SJSA1 (cell line): ENCODE measurements around the gene ATXN1L. TPM values are rescaled to one million over a fixed set of nuclear protein-coding genes. Genes with fewer than 3 reads are reported as not detected.
"Not testable (repeated sequence)": the region's sequence is repeated elsewhere in the genome, so short reads cannot be mapped to it uniquely, and the experiment has no call there.

Experiments
- DNase-seq, 2 experiments: peaks; one replicate each; pipeline ENCODE4 v3.0.0-alpha.2; 2015 to 2020; ENCODE audit warnings: low spot score in 2 of 2, low read depth in 1 of 2
- H3K27ac ChIP-seq: fragments of 250-450 bp; sonication (Bioruptor Pico); 2 replicates; pipeline ENCODE4 v1.5.1; 2020; ENCODE audit warnings: mild to moderate bottlenecking, moderate library complexity
- H3K27me3 ChIP-seq: fragments of 250-450 bp; sonication (Bioruptor Pico); replicated peaks from 2 replicates; pipeline ENCODE4 v1.5.1; 2020; ENCODE audit warnings: mild to moderate bottlenecking, moderate library complexity
- H3K36me3 ChIP-seq: fragments of 250-450 bp; sonication (Bioruptor Pico); 2 replicates; pipeline ENCODE4 v1.5.1; 2020; ENCODE audit warnings: mild to moderate bottlenecking
- H3K4me1 ChIP-seq: fragments of 250-450 bp; sonication (Bioruptor Pico); replicated peaks from 2 replicates; pipeline ENCODE4 v1.6.1; 2021; ENCODE audit warnings: mild to moderate bottlenecking
- H3K4me3 ChIP-seq: fragments of 250-450 bp; sonication (Bioruptor Pico); 2 replicates; pipeline ENCODE4 v1.5.1; 2020; ENCODE audit warnings: mild to moderate bottlenecking
- H3K9me3 ChIP-seq: fragments of 250-450 bp; sonication (Bioruptor Pico); replicated peaks from 2 replicates; pipeline ENCODE4 v1.5.1; 2020; ENCODE audit warnings: mild to moderate bottlenecking
- total RNA-seq: library from RNA; depleted of rRNA; stranded (reverse); fragments of >200 nt; shearing (Covaris generic); gene quantifications from 2 replicates; pipeline ENCODE4 v1.2.3, GENCODE V29; 2014

Gene ATXN1L
- total RNA-seq, 1 experiment from 2014 or later: 24.2 TPM

GRCh38 chr16:71863995-71864394 lies 18.2 kb downstream of the ATXN1L start:
- Histone ChIP-seq H3K9me3 (no peaks in the 10 kb centered on the region), H3K36me3 (peaks cover 35% of the 10 kb centered on the region), H3K27me3 (no peaks in the 10 kb centered on the region), H3K4me3 (no peak overlapping the region), H3K4me1 (no peaks in the 10 kb centered on the region), H3K27ac (no peak overlapping the region)
- no peak for DNase-seq

DNA sequence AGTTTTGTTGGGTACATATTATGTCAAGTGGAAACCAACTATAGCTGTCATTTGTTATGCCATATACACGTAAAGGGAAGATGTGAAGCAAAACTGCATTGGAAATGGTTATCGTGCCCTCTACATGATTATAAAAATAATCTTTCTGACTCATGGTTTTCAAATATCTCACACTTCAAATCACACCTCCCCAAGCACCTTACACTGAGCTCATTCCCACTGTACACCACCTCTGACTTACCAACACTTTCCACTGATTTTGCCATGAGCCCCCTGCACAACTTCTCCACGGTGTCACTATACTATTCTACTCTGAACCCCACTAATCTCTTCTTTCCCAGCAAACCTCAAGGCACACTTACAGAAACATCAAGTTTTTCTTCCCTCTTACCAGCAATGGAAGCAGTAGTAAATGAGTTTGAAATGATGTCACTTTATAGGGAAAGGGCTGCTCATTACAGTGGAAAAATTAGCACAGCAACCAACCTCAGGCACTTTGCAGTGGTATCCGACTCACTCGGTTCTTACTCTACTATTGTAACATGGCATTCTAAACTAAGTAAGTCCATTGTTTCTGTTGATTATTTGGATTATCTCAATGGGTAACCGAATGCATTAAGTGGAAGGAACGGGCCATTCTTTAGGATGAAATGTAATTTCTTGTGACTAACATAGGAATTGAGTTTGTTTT lies 19.5 kb downstream of the ATXN1L start:
- H3K27me3 ChIP-seq: no peaks in the 10 kb centered on the region
- no peaks in the 10 kb centered on the region for H3K4me1 ChIP-seq
- no peaks in the 10 kb centered on the region for H3K9me3 ChIP-seq
- no peak for DNase-seq
- no peak overlapping the region for H3K4me3 ChIP-seq
- H3K27ac ChIP-seq: no peak overlapping the region
- H3K36me3 ChIP-seq: peaks cover 31% of the 10 kb centered on the region

- DNase-seq, H3K9me3 ChIP-seq, H3K4me3 ChIP-seq, H3K27ac ChIP-seq, H3K27me3 ChIP-seq, H3K4me1 ChIP-seq: not testable (repeated sequence)
- H3K36me3 ChIP-seq: peaks cover 22% of the 10 kb centered on the region
Measured at GRCh38 chr16:71867175-71867574, 21.4 kb downstream of the ATXN1L start.

DNA sequence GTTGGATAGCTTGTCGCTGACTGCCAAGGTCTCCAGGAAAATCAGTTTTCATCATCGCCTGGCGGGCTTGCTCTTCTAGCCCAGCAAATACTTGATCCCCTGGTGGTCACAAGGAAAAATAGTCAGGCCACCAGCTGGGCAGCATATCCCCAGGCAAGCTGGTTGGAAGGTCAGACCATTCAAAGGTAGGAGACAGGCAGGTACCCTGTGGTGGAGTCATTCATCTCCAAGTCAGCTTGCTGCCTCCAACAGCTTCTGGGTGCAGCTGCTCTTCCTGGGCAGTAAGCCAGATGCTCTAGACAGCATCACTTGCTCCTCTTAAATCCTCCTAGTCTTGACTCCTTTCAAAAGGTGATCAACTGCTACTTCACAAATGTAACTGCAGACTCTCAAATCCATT lies 22.2 kb downstream of the ATXN1L start:
- no peaks in the 10 kb centered on the region for H3K4me1 ChIP-seq
- H3K9me3 ChIP-seq: no peaks in the 10 kb centered on the region
- H3K4me3 ChIP-seq: no peak overlapping the region
- H3K27me3 ChIP-seq: no peaks in the 10 kb centered on the region
- H3K27ac ChIP-seq: no peak overlapping the region
- no peak for DNase-seq
- peaks cover 18% of the 10 kb centered on the region for H3K36me3 ChIP-seq

- Histone ChIP-seq H3K36me3 (peaks cover 14% of the 10 kb centered on the region), H3K27ac (no peak overlapping the region), H3K4me1 (no peaks in the 10 kb centered on the region), H3K9me3 (no peaks in the 10 kb centered on the region), H3K4me3 (no peak overlapping the region), H3K27me3 (no peaks in the 10 kb centered on the region)
- no peak for DNase-seq
Measured at GRCh38 chr16:71869089-71869488, 23.3 kb downstream of the ATXN1L start.

DNA sequence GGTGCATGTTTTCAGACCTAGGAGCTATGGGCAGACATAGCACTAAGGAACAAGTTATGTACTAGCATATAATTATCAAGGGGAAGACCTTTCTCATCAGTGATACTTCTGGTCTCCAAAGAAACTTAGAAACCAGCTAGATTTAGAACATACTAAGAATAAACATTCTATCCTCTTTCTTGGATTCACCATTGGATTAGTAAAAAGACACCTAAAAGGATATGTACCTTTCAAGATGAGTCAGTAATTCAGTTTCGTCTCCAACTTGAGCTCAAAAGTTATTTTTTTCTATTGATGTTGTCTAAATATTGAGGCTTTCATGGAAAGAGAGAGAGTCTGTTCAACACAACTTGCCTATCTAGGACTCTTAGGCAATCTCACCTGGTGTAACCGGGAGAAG lies 25.0 kb downstream of the ATXN1L start:
- Histone ChIP-seq H3K27me3 (no peaks in the 10 kb centered on the region), H3K4me3 (no peak overlapping the region), H3K4me1 (no peaks in the 10 kb centered on the region), H3K9me3 (no peaks in the 10 kb centered on the region), H3K27ac (no peak overlapping the region), H3K36me3 (peaks cover 14% of the 10 kb centered on the region)
- DNase-seq: no peak

- no peak for DNase-seq
- Histone ChIP-seq H3K9me3 (no peaks in the 10 kb centered on the region), H3K4me1 (no peaks in the 10 kb centered on the region), H3K27me3 (no peaks in the 10 kb centered on the region), H3K27ac (no peak overlapping the region), H3K36me3 (peaks cover 10% of the 10 kb centered on the region), H3K4me3 (no peak overlapping the region)
Measured at GRCh38 chr16:71873199-71873598, 27.4 kb downstream of the ATXN1L start.

DNA sequence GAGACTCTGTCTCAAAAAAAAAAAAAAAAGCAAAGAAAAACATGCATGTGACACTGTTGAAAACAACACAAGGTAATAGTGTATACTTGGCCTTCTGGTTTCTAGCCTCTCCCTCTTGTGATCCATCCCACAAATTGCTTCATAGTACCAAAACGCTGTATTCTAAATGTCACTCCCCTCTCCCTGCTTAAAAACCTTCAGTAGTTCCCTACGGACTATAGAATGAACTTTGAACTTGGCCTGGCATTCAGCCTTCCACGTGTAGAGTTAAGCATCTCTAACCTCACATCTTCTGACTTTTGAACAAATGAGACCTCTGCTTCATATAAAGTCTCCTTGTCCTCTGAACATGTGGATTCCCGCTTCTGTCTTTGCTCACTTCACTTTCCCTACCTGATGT lies 33.1 kb downstream of the ATXN1L start:
- H3K36me3 ChIP-seq: peaks cover 10% of the 10 kb centered on the region
- no peak overlapping the region for H3K27ac ChIP-seq
- H3K27me3 ChIP-seq: no peaks in the 10 kb centered on the region
- H3K9me3 ChIP-seq: no peaks in the 10 kb centered on the region
- H3K4me3 ChIP-seq: no peak overlapping the region
- DNase-seq: peak in 1 of 2 experiments; percentile 1
- peaks cover 10% of the 10 kb centered on the region for H3K4me1 ChIP-seq

GRCh38 chr16:71880176-71880575 lies 34.4 kb downstream of the ATXN1L start:
- peaks cover 10% of the 10 kb centered on the region for H3K4me1 ChIP-seq

GRCh38 chr16:71882505-71883167 lies 36.9 kb downstream of the ATXN1L start:
- H3K27ac ChIP-seq: no peak overlapping the region
- H3K9me3 ChIP-seq: no peaks in the 10 kb centered on the region
- peak; percentile 61 to 64 for DNase-seq

More at GRCh38 chr16:71880176-71880575, 34.4 kb downstream of the ATXN1L start:
- DNase-seq: no peak
- Histone ChIP-seq H3K4me3 (no peak overlapping the region), H3K27ac (no peak overlapping the region), H3K9me3 (no peaks in the 10 kb centered on the region), H3K27me3 (no peaks in the 10 kb centered on the region), H3K36me3 (peaks cover 11% of the 10 kb centered on the region)

GRCh38 chr16:71883168-71883848 lies 37.5 kb downstream of the ATXN1L start:
- no peaks in the 10 kb centered on the region for H3K9me3 ChIP-seq
- peaks cover 10% of the 10 kb centered on the region for H3K4me1 ChIP-seq
- peak overlapping the region; percentile 72 for H3K27ac ChIP-seq
- H3K4me3 ChIP-seq: peak overlapping the region; percentile 98
- H3K27me3 ChIP-seq: no peaks in the 10 kb centered on the region
- DNase-seq: peak in 1 of 2 experiments; percentile 24
- peaks cover 4% of the 10 kb centered on the region for H3K36me3 ChIP-seq

More at GRCh38 chr16:71882505-71883167, 36.9 kb downstream of the ATXN1L start:
- H3K4me3 ChIP-seq: peak overlapping the region; percentile 98
- H3K27me3 ChIP-seq: no peaks in the 10 kb centered on the region
- peaks cover 4% of the 10 kb centered on the region for H3K36me3 ChIP-seq
- peaks cover 10% of the 10 kb centered on the region for H3K4me1 ChIP-seq

DNA sequence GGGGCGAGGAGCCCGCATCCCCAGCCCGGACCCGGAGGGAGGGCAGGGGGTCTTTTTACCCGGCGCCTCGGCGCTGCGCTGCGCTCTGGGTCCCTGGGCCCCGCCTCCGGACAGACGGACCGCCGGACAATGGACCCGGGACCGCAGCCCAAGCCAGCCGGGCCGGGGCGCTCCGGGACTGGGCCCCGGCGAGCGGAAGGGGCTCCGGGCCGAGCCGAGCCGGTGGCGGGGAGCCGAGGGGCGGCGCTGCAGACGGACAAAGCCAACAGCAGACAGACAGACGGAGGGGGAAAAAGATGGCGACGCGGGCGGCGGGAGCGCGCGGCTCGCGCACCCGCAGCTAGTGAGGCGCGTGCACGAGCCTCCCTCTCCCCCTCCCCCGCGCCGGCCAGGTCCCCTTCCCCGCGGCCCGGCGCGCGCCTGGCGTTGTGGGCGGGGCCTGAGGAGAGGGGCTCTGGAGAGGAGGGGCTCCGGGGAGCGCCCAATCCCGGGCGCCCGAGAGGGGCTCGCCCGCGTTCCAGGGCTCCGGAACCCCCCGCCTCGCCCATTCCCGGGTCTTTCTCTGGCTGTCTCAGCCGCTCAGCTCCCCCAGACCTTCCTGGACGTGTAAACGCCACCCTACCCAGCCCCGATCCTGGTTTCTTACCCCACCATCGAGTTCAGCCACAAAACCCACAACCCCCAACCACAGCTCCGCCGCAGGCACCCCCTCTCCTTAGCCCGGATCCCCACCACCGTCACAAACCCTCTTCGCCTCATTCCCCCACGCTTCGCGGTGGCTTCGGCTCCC lies 38.3 kb downstream of the ATXN1L start, which contains the start of gene ZNF821:
ZNF821 (minus strand) TSS at position 334 of the 790 bp plus-strand sequence. CDS start 4,236 bp downstream, outside the sequence.
- Histone ChIP-seq H3K27ac (peak within 1 kb of the TSS; percentile 72), H3K4me3 (peak within 1 kb of the TSS; percentile 98), H3K27me3 (no peaks in the 10 kb centered on the region), H3K9me3 (no peaks in the 10 kb centered on the region), H3K4me1 (peaks cover 10% of the 10 kb centered on the region), H3K36me3 (peaks cover 4% of the 10 kb centered on the region)
- DNase-seq: peak; percentile 75 to 82

DNA sequence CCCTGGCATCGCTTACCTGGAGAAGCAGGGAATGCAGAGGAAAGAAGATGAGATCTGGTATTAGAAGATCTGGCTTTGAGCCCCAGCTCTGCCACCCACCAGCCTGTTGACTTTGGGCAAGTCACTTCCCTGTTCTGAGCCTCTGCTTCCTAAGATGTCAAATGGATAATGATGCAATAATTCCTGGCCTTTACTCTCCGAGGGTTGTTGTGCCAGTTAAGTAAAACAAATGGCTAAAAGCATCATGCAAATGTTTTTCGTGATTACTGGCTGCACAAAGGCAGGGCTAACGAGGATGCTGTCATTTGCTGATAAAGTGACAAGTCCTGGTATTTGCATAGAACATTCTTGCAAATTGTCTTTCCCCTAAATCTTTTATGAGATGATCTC lies 39.5 kb downstream of the ATXN1L start:
- H3K4me1 ChIP-seq: peaks cover 10% of the 10 kb centered on the region
- no peak overlapping the region for H3K4me3 ChIP-seq
- peaks cover 4% of the 10 kb centered on the region for H3K36me3 ChIP-seq
- no peak overlapping the region for H3K27ac ChIP-seq
- H3K9me3 ChIP-seq: no peaks in the 10 kb centered on the region
- no peak for DNase-seq
- H3K27me3 ChIP-seq: no peaks in the 10 kb centered on the region
